T-cell (primary cell): ENCODE measurements around the gene SHOC2. TPM values are rescaled to one million over a fixed set of nuclear protein-coding genes. Genes with fewer than 3 reads are reported as not detected.
A peak's percentile ranks its signal among the peaks of the same experiment; 100 is the strongest.

Experiments used
- ATAC-seq, 4 experiments: fragments of 200-7000 bp in 3 of 4; fragments of 150-1000 bp in 1 of 4; cut with Tn5 transposase; replicated peaks in 1 of 4; 1 replicate in 3 of 4; 2 replicates in 1 of 4; pipeline ENCODE4 v1.10.0; 2021; ENCODE audit warnings: moderate library complexity in 3 of 4, mild to moderate bottlenecking in 2 of 4, moderate number of reproducible peaks in 1 of 4
- CTCF ChIA-PET, 2 donors: fragments of 300-600 bp; sonication (Branson Sonifier 250); formaldehyde crosslinking; loops; one replicate each; lab custom pipeline; 2022; ENCODE audit warnings: antibody characterized with exemption in 2 of 2; lab: Charles Lee
- POLR2A ChIA-PET, 2 donors: fragments of 300-600 bp; sonication (Branson Sonifier 250); formaldehyde crosslinking; loops; one replicate each; lab custom pipeline; 2022; ENCODE audit warnings: antibody characterized with exemption in 2 of 2; lab: Charles Lee
- DNase-seq, 35 experiments: peaks; one replicate each; pipeline versions ENCODE4 v3.0.0 to v3.0.0-alpha.2; 2013 to 2023
- H3K27ac ChIP-seq: one replicate; pipeline ENCODE4 v1.5.1; 2013; ENCODE audit warnings: low read length
- H3K27me3 ChIP-seq, 2 experiments: replicated peaks in 1 of 2; 1 replicate in 1 of 2; 2 replicates in 1 of 2; pipeline versions ENCODE4 v1.6.1 to v1.7.0; 2013; ENCODE audit warnings: low read length in 1 of 2, mixed read lengths in 1 of 2; ENCODE audit not compliant: control insufficient read depth in 2 of 2, insufficient read depth in 2 of 2; ENCODE audit errors: extremely low read depth in 1 of 2
- H3K36me3 ChIP-seq, 2 donors: 1 replicate in 1 of 2; 2 replicates in 1 of 2; pipeline versions ENCODE4 v1.6.1 to v1.7.0; 2013; ENCODE audit warnings: low read length in 1 of 2; ENCODE audit not compliant: control insufficient read depth in 2 of 2, insufficient read depth in 1 of 2; ENCODE audit errors: extremely low read depth in 1 of 2
- H3K4me1 ChIP-seq, 2 experiments: 1 replicate in 1 of 2; 2 replicates in 1 of 2; pipeline versions ENCODE4 v1.6.1 to v1.7.0; 2013; ENCODE audit warnings: low read length in 2 of 2, mixed read lengths in 1 of 2; ENCODE audit not compliant: insufficient read depth in 2 of 2, control insufficient read depth in 1 of 2; ENCODE audit errors: extremely low read depth in 1 of 2
- H3K4me3 ChIP-seq, 2 donors: 1 replicate in 1 of 2; 2 replicates in 1 of 2; pipeline versions ENCODE4 v1.5.1 to v1.7.0; 2013; ENCODE audit warnings: mild to moderate bottlenecking in 2 of 2, low read length in 1 of 2, moderate library complexity in 1 of 2; ENCODE audit not compliant: control insufficient read depth in 1 of 2; ENCODE audit errors: extremely low read depth in 1 of 2
- H3K9me3 ChIP-seq: 2 replicates; pipeline ENCODE4 v1.7.0; 2013
- H3K27ac Mint-ChIP-seq, 2 donors: one replicate each; pipeline ENCODE4 v1.8.0; 2020 to 2021; ENCODE audit warnings: mild to moderate bottlenecking in 2 of 2, mixed read lengths in 2 of 2
- H3K27me3 Mint-ChIP-seq, 2 donors: one replicate each; pipeline ENCODE4 v1.8.0; 2021 to 2022; ENCODE audit warnings: mixed read lengths in 2 of 2
- H3K36me3 Mint-ChIP-seq: one replicate; pipeline ENCODE4 v1.8.0; 2021; ENCODE audit warnings: mixed read lengths
- H3K4me1 Mint-ChIP-seq, 3 donors: one replicate each; pipeline ENCODE4 v1.8.0; 2020 to 2022; ENCODE audit warnings: mixed read lengths in 3 of 3, mild to moderate bottlenecking in 1 of 3
- H3K4me3 Mint-ChIP-seq, 3 donors: one replicate each; pipeline ENCODE4 v1.8.0; 2020 to 2022; ENCODE audit warnings: mild to moderate bottlenecking in 3 of 3, mixed read lengths in 3 of 3, moderate library complexity in 3 of 3
- H3K9me3 Mint-ChIP-seq, 3 donors: one replicate each; pipeline ENCODE4 v1.8.0; 2020 to 2022; ENCODE audit warnings: mixed read lengths in 3 of 3
- WGBS: methylation state at CpG from one replicate; pipeline ENCODE4 v1.1.5; 2013; ENCODE audit warnings: missing lambda C conversion rate; ENCODE audit not compliant: insufficient coverage; 5-methylcytosine and 5-hydroxymethylcytosine counted together
- total RNA-seq, 35 experiments: library from RNA in 6 of 35; stranded (reverse) in 6 of 35; fragments of 120-200 nt in 1 of 35; gene quantifications; one replicate each; pipeline versions ENCODE4 v1.2.1 to v1.2.4 and lab custom pipeline; 2013 to 2026

Gene SHOC2
- total RNA-seq, 5 donors from 2014 or later (not counting 1 experiment from before 2014, with no cell fraction given) = 53.3 to 65.1 (median 54.0) TPM

GRCh38 chr10:110872984-110873923 is 46.1 kb upstream of the SHOC2 start:
- Histone ChIP-seq H3K27me3 (no peaks in the 10 kb centered on the region), H3K36me3 (peaks cover 0 to 16% of the 10 kb centered on the region in 2 donors), H3K4me1 (peaks cover 39 to 62% of the 10 kb centered on the region in 2 experiments), H3K27ac (peak overlapping the region; percentile 96), H3K9me3 (no peaks in the 10 kb centered on the region), H3K4me3 (peak overlapping the region; percentile 73 to 94)
- Mint-ChIP-seq H3K4me1 (peaks cover 63 to 71% (median 64%) of the 10 kb centered on the region in 3 donors), H3K4me3 (peak overlapping the region; percentile 84 to 97 (median 86)), H3K27ac (peak overlapping the region; percentile 91 to 97), H3K27me3 (no peaks in the 10 kb centered on the region), H3K9me3 (peaks cover 0 to 4% (median 0%) of the 10 kb centered on the region in 3 donors), H3K36me3 (peaks cover 26% of the 10 kb centered on the region)
- CTCF ChIA-PET = interaction anchor here (0.6 to 1.4 kb wide), 11 partner anchors 8 to 568 kb away, joined by 3 to 5 read pairs (median 3); partner anchors contain the start of genes BBIP1 (in 1 of the 2), SHOC2 (in 1 of the 2) and SMNDC1 (in 1 of the 2)
- DNase-seq (no peak), ATAC-seq (no peak)
- WGBS = 0% methylated on average over 1 of the region's 16 CpGs
- POLR2A ChIA-PET = interaction anchor here (0.6 to 2.6 kb wide), 19 partner anchors 8 to 663 kb away, joined by 3 to 16 read pairs (median 5); partner anchors contain the start of genes BBIP1 (in 1 of the 2) and SHOC2 (in 1 of the 2)

DNA sequence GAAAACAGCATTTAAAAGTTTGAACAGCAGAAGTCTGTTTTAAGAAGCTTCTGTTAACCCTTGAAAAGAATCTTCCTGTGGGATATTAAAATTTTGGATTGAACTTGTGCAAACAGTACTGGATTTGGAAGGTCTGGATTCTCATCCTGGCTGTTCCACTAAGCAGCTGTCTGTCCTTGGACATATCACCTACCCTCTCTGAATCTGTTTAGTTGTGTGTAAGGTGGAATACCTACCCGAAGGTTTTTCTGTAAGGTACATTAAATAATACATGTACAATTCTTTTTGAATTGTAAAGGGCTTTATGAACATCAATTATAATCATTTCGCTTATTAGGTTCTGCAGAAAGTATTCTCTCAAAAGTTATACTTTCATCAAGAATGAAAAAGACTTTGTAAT is 45.5 kb upstream of the SHOC2 start:
- H3K36me3 Mint-ChIP-seq = peaks cover 31% of the 10 kb centered on the region
- DNase-seq = no peak
- WGBS = no CpG with 5 or more reads among the region's 2 CpGs
- peak overlapping the region; percentile 64 to 80 for H3K27ac Mint-ChIP-seq
- H3K9me3 ChIP-seq = no peaks in the 10 kb centered on the region
- peak overlapping the region; percentile 83 to 86 (median 84) for H3K4me3 Mint-ChIP-seq
- CTCF ChIA-PET = interaction anchor here in 1 of 2 donors (0.9 to 1.2 kb wide), 2 partner anchors 18 to 36 kb away, joined by 3 read pairs; no protein-coding TSS in a partner anchor
- POLR2A ChIA-PET = interaction anchor here (0.7 to 2.1 kb wide), 4 partner anchors 9 to 45 kb away, joined by 3 to 16 read pairs (median 7); partner anchors contain the start of genes BBIP1 (in 1 of the 2) and SHOC2 (in 1 of the 2)
- peaks cover 32 to 65% of the 10 kb centered on the region in 2 experiments for H3K4me1 ChIP-seq
- no peak for ATAC-seq
- no peaks in the 10 kb centered on the region for H3K27me3 ChIP-seq
- H3K9me3 Mint-ChIP-seq = peaks cover 0 to 4% (median 0%) of the 10 kb centered on the region in 3 donors
- H3K36me3 ChIP-seq = peaks cover 0 to 23% of the 10 kb centered on the region in 2 donors
- peaks cover 63 to 71% (median 64%) of the 10 kb centered on the region in 3 donors for H3K4me1 Mint-ChIP-seq
- no peaks in the 10 kb centered on the region for H3K27me3 Mint-ChIP-seq
- H3K4me3 ChIP-seq = peak overlapping the region; percentile 73 to 94
- peak overlapping the region; percentile 96 for H3K27ac ChIP-seq

DNA sequence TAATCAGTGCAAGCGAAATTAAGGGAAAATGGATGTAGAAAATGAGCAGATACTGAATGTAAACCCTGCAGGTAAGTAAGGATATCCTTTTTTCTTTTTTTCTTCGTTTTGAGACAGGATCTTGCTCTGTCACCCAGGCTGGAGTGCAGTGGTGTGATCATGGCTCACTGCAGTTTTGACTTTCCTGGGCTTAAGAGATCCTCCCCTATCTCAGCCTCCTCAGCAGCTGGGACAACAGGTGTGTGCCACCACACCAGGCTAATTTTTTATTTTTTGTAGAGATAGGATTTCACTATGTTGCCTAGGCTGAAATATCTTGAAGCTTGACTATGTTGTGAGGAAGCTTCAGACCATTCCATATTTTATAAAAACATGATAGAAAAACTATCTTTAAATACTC is 43.4 kb upstream of the SHOC2 start:
- no CpG with 5 or more reads among the region's 2 CpGs for WGBS
- Histone ChIP-seq H3K9me3 (no peaks in the 10 kb centered on the region), H3K36me3 (peaks cover 0 to 28% of the 10 kb centered on the region in 2 donors), H3K27ac (peak overlapping the region; percentile 34), H3K4me1 (peaks cover 18 to 56% of the 10 kb centered on the region in 2 experiments), H3K27me3 (no peaks in the 10 kb centered on the region), H3K4me3 (no peak overlapping the region)
- peaks cover 63 to 71% (median 63%) of the 10 kb centered on the region in 3 donors for H3K4me1 Mint-ChIP-seq
- H3K27ac Mint-ChIP-seq = peak overlapping the region; percentile 44 to 63
- ChIA-PET CTCF (interaction anchor here (0.6 to 2.0 kb wide), 4 partner anchors 11 to 32 kb away, joined by 3 to 12 read pairs (median 4); no protein-coding TSS in a partner anchor), POLR2A (interaction anchor here (0.6 to 4.4 kb wide), 12 partner anchors 11 to 131 kb away, joined by 3 to 36 read pairs (median 4); partner anchors contain the start of gene BBIP1 (in 1 of the 2))
- DNase-seq (no peak), ATAC-seq (no peak)
- H3K9me3 Mint-ChIP-seq = no peaks in the 10 kb centered on the region
- peaks cover 36% of the 10 kb centered on the region for H3K36me3 Mint-ChIP-seq
- peak overlapping the region; percentile 34 to 60 (median 52) for H3K4me3 Mint-ChIP-seq
- no peaks in the 10 kb centered on the region for H3K27me3 Mint-ChIP-seq

DNA sequence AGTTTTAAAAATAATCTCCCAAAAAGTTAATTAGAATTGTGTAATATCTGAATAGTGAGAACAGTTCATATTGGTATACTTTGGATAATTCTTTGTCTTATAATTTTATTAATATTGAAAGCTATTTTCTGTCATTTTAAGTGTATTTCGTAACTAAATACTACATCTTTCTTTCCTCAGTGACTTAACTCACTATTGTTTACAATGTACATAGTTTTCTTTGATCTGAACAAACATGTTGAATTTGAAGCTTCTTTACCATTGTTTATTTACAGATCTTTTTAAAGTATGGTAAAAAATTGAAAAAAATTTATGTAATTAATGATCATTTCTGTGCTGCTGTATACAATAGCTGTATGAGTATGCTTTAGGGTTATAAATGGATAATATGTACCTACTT is 42.6 kb upstream of the SHOC2 start:
- no CpG with 5 or more reads among the region's 1 CpG for WGBS
- ATAC-seq (no peak), DNase-seq (no peak)
- H3K9me3 Mint-ChIP-seq = no peaks in the 10 kb centered on the region
- H3K4me3 Mint-ChIP-seq = peak overlapping the region in 1 of 3 donors; percentile 34
- Histone ChIP-seq H3K4me1 (peaks cover 16 to 56% of the 10 kb centered on the region in 2 experiments), H3K27ac (peak overlapping the region; percentile 45), H3K9me3 (no peaks in the 10 kb centered on the region), H3K4me3 (no peak overlapping the region), H3K36me3 (peaks cover 0 to 33% of the 10 kb centered on the region in 2 donors), H3K27me3 (no peaks in the 10 kb centered on the region)
- ChIA-PET CTCF (interaction anchor here (0.6 to 2.0 kb wide), 9 partner anchors 9 to 74 kb away, joined by 3 to 12 read pairs (median 4); no protein-coding TSS in a partner anchor), POLR2A (interaction anchor here (0.6 to 4.4 kb wide), 14 partner anchors 9 to 100 kb away, joined by 3 to 36 read pairs (median 5); no protein-coding TSS in a partner anchor)
- peak overlapping the region; percentile 23 to 40 for H3K27ac Mint-ChIP-seq
- H3K36me3 Mint-ChIP-seq = peaks cover 44% of the 10 kb centered on the region
- H3K27me3 Mint-ChIP-seq = no peaks in the 10 kb centered on the region
- H3K4me1 Mint-ChIP-seq = peaks cover 66 to 72% (median 67%) of the 10 kb centered on the region in 3 donors

GRCh38 chr10:110880012-110880411 is 39.4 kb upstream of the SHOC2 start:
- Mint-ChIP-seq H3K27me3 (no peaks in the 10 kb centered on the region), H3K27ac (peak overlapping the region; percentile 7 to 30), H3K36me3 (peaks cover 62% of the 10 kb centered on the region), H3K9me3 (no peaks in the 10 kb centered on the region), H3K4me3 (peak overlapping the region in 2 of 3 donors; percentile 8 to 14), H3K4me1 (peaks cover 84 to 86% (median 85%) of the 10 kb centered on the region in 3 donors)
- CTCF ChIA-PET = interaction anchor here in 1 of 2 donors (0.6 to 1.1 kb wide), 3 partner anchors 17 to 37 kb away, joined by 3 to 4 read pairs (median 3); no protein-coding TSS in a partner anchor
- no peak for DNase-seq
- H3K27me3 ChIP-seq = no peaks in the 10 kb centered on the region
- WGBS = 76% methylated on average over 3 of the region's 3 CpGs
- POLR2A ChIA-PET = interaction anchor here (0.5 to 4.4 kb wide), 9 partner anchors 8 to 89 kb away, joined by 3 to 36 read pairs (median 6); partner anchors contain the start of gene PDCD4 (in 1 of the 2)
- H3K4me1 ChIP-seq = peaks cover 23 to 58% of the 10 kb centered on the region in 2 experiments
- no peak overlapping the region for H3K4me3 ChIP-seq
- H3K27ac ChIP-seq = peak overlapping the region; percentile 31
- peak in 1 of 4 experiments; percentile 30 for ATAC-seq
- no peaks in the 10 kb centered on the region for H3K9me3 ChIP-seq
- H3K36me3 ChIP-seq = peaks cover 0 to 43% of the 10 kb centered on the region in 2 donors
